ENCODE measurements around the gene ZNF534. TPM values are rescaled to one million over a fixed set of nuclear protein-coding genes. Genes with fewer than 3 reads are reported as not detected.
"Not testable (repeated sequence)": the region's sequence is repeated elsewhere in the genome, so short reads cannot be mapped to it uniquely, and the experiment has no call there.

ZNF534 gene
- total RNA-seq, 4 donors from 2014 or later, result 0.22 to 0.66 (median 0.31) TPM; not detected in 1

GRCh38 chr19:52492201-52492993 is 63.4 kb downstream of the ZNF534 start:
- H3K27me3 ChIP-seq, result no peaks in the 10 kb centered on the region
- peaks cover 0 to 21% of the 10 kb centered on the region in 2 donors for H3K36me3 ChIP-seq
- peaks cover 0 to 77% (median 0%) of the 10 kb centered on the region in 3 donors for H3K9me3 ChIP-seq
- peak overlapping the region; percentile 28 to 39 for H3K4me3 ChIP-seq
- WGBS, 2 donors (ENCODE audit: low coverage in 1 of 2), result 13 to 59% methylated on average over 4 to 11 of the region's 37 CpGs
- TF ChIP-seq POLR2AphosphoS5 (IDR thresholded peaks at IDR 0.05) (no peak), CTCF (IDR thresholded peaks at IDR 0.05) (no peak), POLR2A (IDR thresholded peaks at IDR 0.05) (no peak), EP300 (IDR thresholded peaks at IDR 0.05) (no peak)
- H3K4me1 ChIP-seq, result peaks cover 0 to 7% (median 0%) of the 10 kb centered on the region in 3 donors
- H3K27ac ChIP-seq, result peak overlapping the region in 2 of 4 donors; percentile 12 to 32
- ATAC-seq, result no peak

- H3K4me3 ChIP-seq, result peak overlapping the region; percentile 28 to 39
- peaks cover 0 to 75% (median 0%) of the 10 kb centered on the region in 3 donors for H3K9me3 ChIP-seq
- no peaks in the 10 kb centered on the region for H3K27me3 ChIP-seq
- H3K27ac ChIP-seq, result peak overlapping the region in 2 of 4 donors; percentile 12 to 32
- TF ChIP-seq CTCF (IDR thresholded peaks at IDR 0.05) (peak in 1 of 4 experiments; percentile 58), EP300 (IDR thresholded peaks at IDR 0.05) (no peak)
- peaks cover 0 to 21% of the 10 kb centered on the region in 2 donors for H3K36me3 ChIP-seq
- WGBS, 2 donors (ENCODE audit: low coverage in 1 of 2), result 0 to 20% methylated on average over 2 to 7 of the region's 28 CpGs
- peaks cover 0 to 7% (median 0%) of the 10 kb centered on the region in 3 donors for H3K4me1 ChIP-seq
- peak; percentile 57 for ATAC-seq
Observed at GRCh38 chr19:52492994-52493470, 64.1 kb downstream of the ZNF534 start.

GRCh38 chr19:52494518-52494917 is 65.6 kb downstream of the ZNF534 start:
- Histone ChIP-seq H3K4me1 (peaks cover 0 to 7% (median 0%) of the 10 kb centered on the region in 3 donors), H3K27me3 (no peaks in the 10 kb centered on the region), H3K36me3 (peaks cover 0 to 31% of the 10 kb centered on the region in 2 donors), H3K4me3 (no peak overlapping the region), H3K27ac (no peak overlapping the region), H3K9me3 (peaks cover 0 to 74% (median 0%) of the 10 kb centered on the region in 3 donors)
- WGBS, 2 donors (ENCODE audit: low coverage in 1 of 2), result 64 to 82% methylated on average over 3 of the region's 3 CpGs
- no peak for ATAC-seq
- no peak for TF ChIP-seq POLR2A (IDR thresholded peaks at IDR 0.05)

GRCh38 chr19:52498571-52498970 is 69.6 kb downstream of the ZNF534 start:
- peaks cover 0 to 57% of the 10 kb centered on the region in 2 donors for H3K36me3 ChIP-seq
- ATAC-seq, result no peak
- TF ChIP-seq POLR2AphosphoS5 (IDR thresholded peaks at IDR 0.05), result no peak
- WGBS, 2 donors (ENCODE audit: low coverage in 1 of 2), result 95 to 97% methylated on average over 4 to 6 of the region's 8 CpGs
- H3K9me3 ChIP-seq, result peaks cover 0 to 63% (median 0%) of the 10 kb centered on the region in 3 donors
- no peaks in the 10 kb centered on the region for H3K27me3 ChIP-seq
- H3K27ac ChIP-seq, result no peak overlapping the region
- no peak overlapping the region for H3K4me3 ChIP-seq
- peaks cover 0 to under 1% (median 0%) of the 10 kb centered on the region in 3 donors for H3K4me1 ChIP-seq

- not testable (repeated sequence) for H3K27ac ChIP-seq, H3K27me3 ChIP-seq, H3K4me1 ChIP-seq, H3K4me3 ChIP-seq, ATAC-seq
- 0 to 22% methylated on average over 1 to 3 of the region's 3 CpGs for WGBS, 2 donors (ENCODE audit: low coverage in 1 of 2)
- peaks cover 0 to 66% (median 0%) of the 10 kb centered on the region in 3 donors for H3K9me3 ChIP-seq
- H3K36me3 ChIP-seq, result peaks cover 0 to 75% of the 10 kb centered on the region in 2 donors
Observed at GRCh38 chr19:52500474-52500873, 71.5 kb downstream of the ZNF534 start.

GRCh38 chr19:52500991-52501390 is 72.0 kb downstream of the ZNF534 start:
- H3K4me3 ChIP-seq, H3K27me3 ChIP-seq, H3K4me1 ChIP-seq, H3K27ac ChIP-seq, ATAC-seq: not testable (repeated sequence)
- H3K36me3 ChIP-seq, result peaks cover 0 to 78% of the 10 kb centered on the region in 2 donors
- 86 to 100% methylated on average over 1 of the region's 12 CpGs for WGBS, 2 donors (ENCODE audit: low coverage in 1 of 2)
- H3K9me3 ChIP-seq, result peaks cover 0 to 69% (median 0%) of the 10 kb centered on the region in 3 donors

Small RNA genes lying within 50 kb of the gene (small RNA-seq; reads per million reads assigned to genes)
- gene AC010332.1, result 0 reads per million in 4 donors

Other genes starting within 250 kb of the ZNF534 start
- 100 to 1,000 TPM; 177 to 286 (median 190) TPM for gene PPP2R1A, start 239.1 kb upstream of the ZNF534 start, total RNA-seq
- gene ZNF766, start 159.6 kb upstream of the ZNF534 start, total RNA-seq, result 10 to 100 TPM in 2 of 4 donors, 1 to 10 TPM in 2; 10.0 to 16.9 (median 10.3) TPM
- gene ZNF480, start 132.0 kb upstream of the ZNF534 start, total RNA-seq, result 10 to 100 TPM in 2 of 4 donors, 1 to 10 TPM in 2; 7.2 to 13.9 (median 9.3) TPM
- gene ZNF610, start 92.9 kb upstream of the ZNF534 start, total RNA-seq, result 1 to 10 TPM; 1.7 to 4.7 (median 2.9) TPM
- gene ZNF880, start 59.2 kb upstream of the ZNF534 start, total RNA-seq, result 10 to 100 TPM; 16.0 to 29.5 (median 27.6) TPM
- 10 to 100 TPM; 12.1 to 52.1 (median 23.5) TPM for gene ZNF528, start 31.3 kb upstream of the ZNF534 start, total RNA-seq
- 1 to 10 TPM; 1.1 to 4.2 (median 2.0) TPM for gene ZNF578, start 24.4 kb downstream of the ZNF534 start, total RNA-seq
- gene ZNF808, start 98.5 kb downstream of the ZNF534 start, total RNA-seq, result 10 to 100 TPM; 13.1 to 33.2 (median 22.2) TPM
- 10 to 100 TPM; 10.8 to 16.8 (median 11.8) TPM for gene ZNF701, start 141.1 kb downstream of the ZNF534 start, total RNA-seq
- gene ZNF83, start 209.2 kb downstream of the ZNF534 start, total RNA-seq, result 10 to 100 TPM; 30.3 to 99.3 (median 49.4) TPM